DOHH2 (cell line): ENCODE measurements around the gene OR1J1.

Experiments used
- CTCF ChIP-seq: fragments of 200-600 bp; sonication (generic); IDR thresholded peaks from one replicate; pipeline ENCODE4 v1.5.1; 2014; ENCODE audit warnings: antibody characterized with exemption, mild to moderate bottlenecking, low read depth, low read length; ENCODE audit not compliant: poor library complexity, severe bottlenecking
- EZH2phosphoT487 ChIP-seq: fragments of 200-600 bp; sonication (generic); IDR thresholded peaks from 2 replicates; pipeline ENCODE4 v1.6.1; 2017; ENCODE audit warnings: borderline replicate concordance, mild to moderate bottlenecking, antibody characterized with exemption, low read length, moderate library complexity, mixed read lengths

- no peak for TF ChIP-seq CTCF
- no peak for TF ChIP-seq EZH2phosphoT487
Measured at GRCh38 chr9:122479062-122479461, 1.3 kb upstream of the OR1J1 start.
